ENCODE measurements around the gene MUC5B. TPM values are rescaled to one million over a fixed set of nuclear protein-coding genes. Genes with fewer than 3 reads are reported as not detected.

Gene MUC5B
- total and polyA plus RNA-seq, 2 donors (not counting 1 experiment from before 2014, with no cell fraction given), result not detected

DNA sequence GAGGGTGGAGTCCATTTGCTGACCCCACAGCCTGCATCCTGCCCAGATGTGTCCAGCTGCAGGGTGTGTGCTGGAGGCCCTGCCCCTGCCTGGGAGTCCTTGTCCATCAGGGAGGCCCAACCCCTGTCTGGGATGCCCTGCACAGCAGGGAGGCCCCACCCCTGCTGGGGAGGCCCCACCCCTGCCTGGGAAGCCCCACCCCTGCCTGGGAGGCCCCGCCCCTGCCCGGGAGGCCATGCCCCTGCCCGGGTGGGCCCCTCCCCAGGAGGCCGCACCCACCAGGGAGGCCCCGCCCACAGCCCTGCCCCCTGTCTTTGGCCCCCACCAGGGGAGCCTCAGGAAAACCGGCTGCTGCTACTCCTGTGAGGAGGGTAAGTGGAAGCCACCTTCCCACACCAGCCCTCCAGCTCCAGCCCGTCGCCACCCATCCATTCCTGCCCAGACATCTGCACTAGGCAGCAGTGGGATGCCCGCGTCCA is 37.2 kb downstream of the MUC5B start:
- DNase-seq (ENCODE audit: low read depth in 2 of 2), result peak in 1 of 2 donors; percentile 37
- H3K4me2 ChIP-seq (ENCODE audit: extremely low read depth, insufficient read depth, low read length), result no peak overlapping the region
- no peaks in the 10 kb centered on the region for H3K36me3 ChIP-seq (ENCODE audit: control insufficient read depth, insufficient read depth, low read length)
- TF ChIP-seq, protein P1, sequence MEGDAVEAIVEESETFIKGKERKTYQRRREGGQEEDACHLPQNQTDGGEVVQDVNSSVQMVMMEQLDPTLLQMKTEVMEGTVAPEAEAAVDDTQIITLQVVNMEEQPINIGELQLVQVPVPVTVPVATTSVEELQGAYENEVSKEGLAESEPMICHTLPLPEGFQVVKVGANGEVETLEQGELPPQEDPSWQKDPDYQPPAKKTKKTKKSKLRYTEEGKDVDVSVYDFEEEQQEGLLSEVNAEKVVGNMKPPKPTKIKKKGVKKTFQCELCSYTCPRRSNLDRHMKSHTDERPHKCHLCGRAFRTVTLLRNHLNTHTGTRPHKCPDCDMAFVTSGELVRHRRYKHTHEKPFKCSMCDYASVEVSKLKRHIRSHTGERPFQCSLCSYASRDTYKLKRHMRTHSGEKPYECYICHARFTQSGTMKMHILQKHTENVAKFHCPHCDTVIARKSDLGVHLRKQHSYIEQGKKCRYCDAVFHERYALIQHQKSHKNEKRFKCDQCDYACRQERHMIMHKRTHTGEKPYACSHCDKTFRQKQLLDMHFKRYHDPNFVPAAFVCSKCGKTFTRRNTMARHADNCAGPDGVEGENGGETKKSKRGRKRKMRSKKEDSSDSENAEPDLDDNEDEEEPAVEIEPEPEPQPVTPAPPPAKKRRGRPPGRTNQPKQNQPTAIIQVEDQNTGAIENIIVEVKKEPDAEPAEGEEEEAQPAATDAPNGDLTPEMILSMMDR (conservative IDR thresholded peaks at IDR 0.05 in 1 of 2, IDR thresholded peaks at IDR 0.05 in 1 of 2; ENCODE audit: low read depth in 1 of 2, low read length in 2 of 2), result no peak
- no peak for TF ChIP-seq EZH2 (IDR thresholded peaks at IDR 0.05; ENCODE audit: low read length, missing control alignments)
- no peaks in the 10 kb centered on the region for H3K79me2 ChIP-seq (ENCODE audit: control insufficient read depth, insufficient read depth, low read length)
- H4K20me1 ChIP-seq (ENCODE audit: control insufficient read depth, extremely low read depth, insufficient read depth, low read length), result no peaks in the 10 kb centered on the region
- no peaks in the 10 kb centered on the region for H3K27me3 ChIP-seq (ENCODE audit: control insufficient read depth, insufficient read depth, low read length)
- no peaks in the 10 kb centered on the region for H3K4me1 ChIP-seq (ENCODE audit: control insufficient read depth, extremely low read depth, insufficient read depth, low read length)
- no peaks in the 10 kb centered on the region for H3K9me3 ChIP-seq (ENCODE audit: control insufficient read depth, insufficient read depth, low read depth, low read length)
- no peak overlapping the region for H3K4me3 ChIP-seq (replicated peaks in 1 of 4; ENCODE audit: control extremely low read depth in 1 of 4, insufficient read depth in 1 of 4, low read depth in 3 of 4, low read length in 4 of 4)
- H2AFZ ChIP-seq (ENCODE audit: low read length), result no peak overlapping the region
- H3K27ac ChIP-seq (ENCODE audit: insufficient read depth, low read length), result no peak overlapping the region
- no peak overlapping the region for H3K9ac ChIP-seq (ENCODE audit: insufficient read depth, low read length)

DNA sequence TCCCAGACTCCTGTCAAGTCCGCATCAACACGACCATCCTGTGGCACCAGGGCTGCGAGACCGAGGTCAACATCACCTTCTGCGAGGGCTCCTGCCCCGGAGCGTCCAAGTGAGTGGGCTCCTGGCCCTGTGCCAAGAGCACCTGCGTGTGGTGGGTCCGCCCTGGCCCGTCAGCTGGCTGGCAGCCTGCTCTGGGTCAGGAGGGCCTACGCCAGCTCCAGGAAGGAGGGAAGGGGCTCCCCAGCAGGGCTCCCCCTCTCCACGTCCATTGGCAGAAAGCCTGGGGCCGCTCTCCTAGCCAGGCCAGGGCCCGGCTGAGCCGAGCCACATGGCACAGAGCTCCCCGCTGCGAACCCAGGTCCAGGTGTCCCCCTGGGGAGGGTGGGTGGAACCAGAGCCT is 37.8 kb downstream of the MUC5B start:
- Histone ChIP-seq H2AFZ (ENCODE audit: low read length) (no peak overlapping the region), H3K4me2 (ENCODE audit: extremely low read depth, insufficient read depth, low read length) (no peak overlapping the region), H3K9ac (ENCODE audit: insufficient read depth, low read length) (no peak overlapping the region), H3K79me2 (ENCODE audit: control insufficient read depth, insufficient read depth, low read length) (no peaks in the 10 kb centered on the region), H3K27ac (ENCODE audit: insufficient read depth, low read length) (no peak overlapping the region), H3K4me3 (replicated peaks in 1 of 4; ENCODE audit: control extremely low read depth in 1 of 4, insufficient read depth in 1 of 4, low read depth in 3 of 4, low read length in 4 of 4) (no peak overlapping the region), H3K36me3 (ENCODE audit: control insufficient read depth, insufficient read depth, low read length) (no peaks in the 10 kb centered on the region), H4K20me1 (ENCODE audit: control insufficient read depth, extremely low read depth, insufficient read depth, low read length) (no peaks in the 10 kb centered on the region), H3K4me1 (ENCODE audit: control insufficient read depth, extremely low read depth, insufficient read depth, low read length) (no peaks in the 10 kb centered on the region), H3K9me3 (ENCODE audit: control insufficient read depth, insufficient read depth, low read depth, low read length) (no peaks in the 10 kb centered on the region), H3K27me3 (ENCODE audit: control insufficient read depth, insufficient read depth, low read length) (no peaks in the 10 kb centered on the region)
- TF ChIP-seq EZH2 (IDR thresholded peaks at IDR 0.05; ENCODE audit: low read length, missing control alignments), result no peak
- TF ChIP-seq, protein P1 (conservative IDR thresholded peaks at IDR 0.05 in 1 of 2, IDR thresholded peaks at IDR 0.05 in 1 of 2; ENCODE audit: low read depth in 1 of 2, low read length in 2 of 2), result no peak
- no peak for DNase-seq (ENCODE audit: low read depth in 2 of 2)

DNA sequence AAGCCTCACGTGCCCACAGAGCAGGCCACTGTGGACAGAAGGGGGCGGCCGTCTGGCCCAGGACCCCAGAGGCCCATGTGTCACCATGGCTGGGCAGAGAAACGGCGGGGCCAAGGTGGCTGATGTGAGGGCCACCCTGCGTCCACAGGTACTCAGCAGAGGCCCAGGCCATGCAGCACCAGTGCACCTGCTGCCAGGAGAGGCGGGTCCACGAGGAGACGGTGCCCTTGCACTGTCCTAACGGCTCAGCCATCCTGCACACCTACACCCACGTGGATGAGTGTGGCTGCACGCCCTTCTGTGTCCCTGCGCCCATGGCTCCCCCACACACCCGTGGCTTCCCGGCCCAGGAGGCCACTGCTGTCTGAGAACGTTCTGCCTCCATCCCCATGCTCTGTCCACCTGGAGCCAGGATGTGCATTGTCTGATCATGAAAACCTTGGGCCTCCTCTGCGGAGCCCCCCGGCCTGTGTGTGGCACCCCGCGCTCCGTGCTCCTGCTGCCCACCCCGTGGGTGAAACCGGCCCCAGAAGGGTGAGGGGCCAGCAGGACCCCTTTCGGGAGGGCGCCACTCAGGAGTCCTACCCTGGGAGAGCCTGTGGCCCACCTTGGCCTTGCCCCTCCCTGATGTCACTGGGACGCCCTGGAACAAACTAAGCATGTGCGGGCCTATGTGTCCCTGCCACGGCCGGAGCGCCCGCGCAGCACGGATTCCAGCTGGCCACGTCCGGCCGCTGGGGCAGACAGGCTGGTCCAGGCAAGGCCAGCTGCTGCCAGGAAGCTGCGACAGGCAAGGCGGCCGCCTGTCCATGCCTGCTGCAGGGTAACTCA is 38.6 kb downstream of the MUC5B start:
- no peaks in the 10 kb centered on the region for H4K20me1 ChIP-seq (ENCODE audit: control insufficient read depth, extremely low read depth, insufficient read depth, low read length)
- H3K27me3 ChIP-seq (ENCODE audit: control insufficient read depth, insufficient read depth, low read length), result no peaks in the 10 kb centered on the region
- H3K79me2 ChIP-seq (ENCODE audit: control insufficient read depth, insufficient read depth, low read length), result no peaks in the 10 kb centered on the region
- no peak overlapping the region for H3K27ac ChIP-seq (ENCODE audit: insufficient read depth, low read length)
- H3K36me3 ChIP-seq (ENCODE audit: control insufficient read depth, insufficient read depth, low read length), result no peaks in the 10 kb centered on the region
- no peak overlapping the region for H3K4me2 ChIP-seq (ENCODE audit: extremely low read depth, insufficient read depth, low read length)
- no peak overlapping the region for H2AFZ ChIP-seq (ENCODE audit: low read length)
- no peak overlapping the region for H3K4me3 ChIP-seq (replicated peaks in 1 of 4; ENCODE audit: control extremely low read depth in 1 of 4, insufficient read depth in 1 of 4, low read depth in 3 of 4, low read length in 4 of 4)
- DNase-seq (ENCODE audit: low read depth in 2 of 2), result no peak
- no peaks in the 10 kb centered on the region for H3K4me1 ChIP-seq (ENCODE audit: control insufficient read depth, extremely low read depth, insufficient read depth, low read length)
- H3K9ac ChIP-seq (ENCODE audit: insufficient read depth, low read length), result no peak overlapping the region
- no peaks in the 10 kb centered on the region for H3K9me3 ChIP-seq (ENCODE audit: control insufficient read depth, insufficient read depth, low read depth, low read length)
- no peak for TF ChIP-seq EZH2 (IDR thresholded peaks at IDR 0.05; ENCODE audit: low read length, missing control alignments)
- TF ChIP-seq, protein P1 (conservative IDR thresholded peaks at IDR 0.05 in 1 of 2, IDR thresholded peaks at IDR 0.05 in 1 of 2; ENCODE audit: low read depth in 1 of 2, low read length in 2 of 2), result no peak
